ENCODE data around the gene RBMS3.
"Not testable (repeated sequence)": the region's sequence is repeated elsewhere in the genome, so short reads cannot be mapped to it uniquely, and the experiment has no call there.

The RBMS3 gene

GRCh38 chr3:29318251-29318650 lies 37.4 kb downstream of the RBMS3 start:
- TF ChIP-seq, protein P1, sequence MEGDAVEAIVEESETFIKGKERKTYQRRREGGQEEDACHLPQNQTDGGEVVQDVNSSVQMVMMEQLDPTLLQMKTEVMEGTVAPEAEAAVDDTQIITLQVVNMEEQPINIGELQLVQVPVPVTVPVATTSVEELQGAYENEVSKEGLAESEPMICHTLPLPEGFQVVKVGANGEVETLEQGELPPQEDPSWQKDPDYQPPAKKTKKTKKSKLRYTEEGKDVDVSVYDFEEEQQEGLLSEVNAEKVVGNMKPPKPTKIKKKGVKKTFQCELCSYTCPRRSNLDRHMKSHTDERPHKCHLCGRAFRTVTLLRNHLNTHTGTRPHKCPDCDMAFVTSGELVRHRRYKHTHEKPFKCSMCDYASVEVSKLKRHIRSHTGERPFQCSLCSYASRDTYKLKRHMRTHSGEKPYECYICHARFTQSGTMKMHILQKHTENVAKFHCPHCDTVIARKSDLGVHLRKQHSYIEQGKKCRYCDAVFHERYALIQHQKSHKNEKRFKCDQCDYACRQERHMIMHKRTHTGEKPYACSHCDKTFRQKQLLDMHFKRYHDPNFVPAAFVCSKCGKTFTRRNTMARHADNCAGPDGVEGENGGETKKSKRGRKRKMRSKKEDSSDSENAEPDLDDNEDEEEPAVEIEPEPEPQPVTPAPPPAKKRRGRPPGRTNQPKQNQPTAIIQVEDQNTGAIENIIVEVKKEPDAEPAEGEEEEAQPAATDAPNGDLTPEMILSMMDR (IDR thresholded peaks at IDR 0.05; ENCODE audit: borderline replicate concordance, insufficient read depth, low read depth, low read length) = no peak
- H3K4me3 ChIP-seq (ENCODE audit: low read depth, low read length) = no peak overlapping the region

DNA sequence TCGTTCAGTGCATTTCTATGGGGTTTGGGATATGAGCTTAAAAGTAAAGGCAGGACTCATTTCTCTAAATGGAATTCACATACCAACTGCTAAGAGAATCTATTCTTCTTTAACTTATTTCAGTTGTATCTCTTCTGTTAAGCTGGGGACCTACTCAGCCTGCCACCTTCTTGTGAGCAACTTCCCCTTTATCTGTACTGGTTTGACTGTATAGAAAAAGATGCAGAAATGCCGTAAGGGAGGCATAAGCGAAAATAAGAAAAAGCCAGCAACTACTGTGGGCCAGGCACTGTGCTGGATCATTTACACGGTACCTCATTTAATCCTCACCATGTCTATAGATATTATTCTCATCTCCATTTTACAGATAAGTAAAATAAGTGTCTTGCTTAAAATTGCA lies 38.4 kb downstream of the RBMS3 start:
- TF ChIP-seq, protein P1 (IDR thresholded peaks at IDR 0.05; ENCODE audit: borderline replicate concordance, insufficient read depth, low read depth, low read length) = no peak
- H3K4me3 ChIP-seq (ENCODE audit: low read depth, low read length) = no peak overlapping the region

GRCh38 chr3:29319798-29320197 lies 38.9 kb downstream of the RBMS3 start:
- TF ChIP-seq, protein P1 (IDR thresholded peaks at IDR 0.05; ENCODE audit: borderline replicate concordance, insufficient read depth, low read depth, low read length) = no peak
- no peak overlapping the region for H3K4me3 ChIP-seq (ENCODE audit: low read depth, low read length)

- no peak overlapping the region for H3K4me3 ChIP-seq (ENCODE audit: low read depth, low read length)
- TF ChIP-seq, protein P1 (IDR thresholded peaks at IDR 0.05; ENCODE audit: borderline replicate concordance, insufficient read depth, low read depth, low read length) = no peak
Observed at GRCh38 chr3:29322586-29322985, 41.7 kb downstream of the RBMS3 start.

DNA sequence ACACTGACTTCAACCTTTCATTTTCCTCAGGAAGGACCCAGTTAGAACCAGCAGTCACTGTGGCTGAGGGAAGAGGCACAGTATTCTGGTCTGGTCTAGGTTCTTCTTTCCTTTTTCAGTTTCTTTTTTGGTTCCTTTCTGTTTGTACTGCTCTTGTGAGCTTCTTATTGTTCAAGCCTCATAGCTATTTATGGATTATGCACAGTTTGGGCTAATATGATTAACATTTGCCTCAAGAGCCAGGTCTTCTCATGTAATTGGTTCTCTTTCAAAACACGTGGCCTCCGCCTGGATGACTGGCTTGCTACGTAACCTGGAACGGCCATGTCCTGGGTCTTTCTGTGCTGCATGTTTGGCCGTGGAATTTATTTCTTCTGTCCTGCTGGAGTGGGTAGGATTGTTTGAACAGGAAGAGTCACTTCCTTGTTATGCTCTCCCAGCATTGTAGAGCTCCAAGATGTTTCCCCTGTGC lies 43.3 kb downstream of the RBMS3 start:
- H3K4me3 ChIP-seq (ENCODE audit: low read depth, low read length) = peak overlapping the region; percentile 0
- TF ChIP-seq, protein P1 (IDR thresholded peaks at IDR 0.05; ENCODE audit: borderline replicate concordance, insufficient read depth, low read depth, low read length) = no peak

DNA sequence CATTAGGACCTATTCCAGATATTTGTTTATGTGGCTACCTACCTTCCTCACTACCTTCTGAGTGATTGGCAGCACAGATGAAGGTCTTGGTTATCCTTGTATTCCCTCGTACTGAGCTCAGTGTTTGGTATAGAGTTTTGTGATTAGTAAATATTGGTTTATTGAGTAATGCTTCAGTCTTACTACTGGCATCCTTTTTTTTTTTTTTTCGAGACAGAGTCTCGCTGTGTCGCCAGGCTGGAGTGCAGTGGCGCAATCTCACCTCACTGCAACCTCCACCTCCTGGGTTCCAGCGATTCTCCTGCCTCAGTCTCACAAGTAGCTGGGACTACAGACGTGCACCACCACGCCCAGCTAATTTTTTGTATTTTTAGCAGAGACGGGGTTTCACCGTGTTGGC lies 45.7 kb downstream of the RBMS3 start:
- not testable (repeated sequence) for H3K4me3 ChIP-seq (ENCODE audit: low read depth, low read length)

DNA sequence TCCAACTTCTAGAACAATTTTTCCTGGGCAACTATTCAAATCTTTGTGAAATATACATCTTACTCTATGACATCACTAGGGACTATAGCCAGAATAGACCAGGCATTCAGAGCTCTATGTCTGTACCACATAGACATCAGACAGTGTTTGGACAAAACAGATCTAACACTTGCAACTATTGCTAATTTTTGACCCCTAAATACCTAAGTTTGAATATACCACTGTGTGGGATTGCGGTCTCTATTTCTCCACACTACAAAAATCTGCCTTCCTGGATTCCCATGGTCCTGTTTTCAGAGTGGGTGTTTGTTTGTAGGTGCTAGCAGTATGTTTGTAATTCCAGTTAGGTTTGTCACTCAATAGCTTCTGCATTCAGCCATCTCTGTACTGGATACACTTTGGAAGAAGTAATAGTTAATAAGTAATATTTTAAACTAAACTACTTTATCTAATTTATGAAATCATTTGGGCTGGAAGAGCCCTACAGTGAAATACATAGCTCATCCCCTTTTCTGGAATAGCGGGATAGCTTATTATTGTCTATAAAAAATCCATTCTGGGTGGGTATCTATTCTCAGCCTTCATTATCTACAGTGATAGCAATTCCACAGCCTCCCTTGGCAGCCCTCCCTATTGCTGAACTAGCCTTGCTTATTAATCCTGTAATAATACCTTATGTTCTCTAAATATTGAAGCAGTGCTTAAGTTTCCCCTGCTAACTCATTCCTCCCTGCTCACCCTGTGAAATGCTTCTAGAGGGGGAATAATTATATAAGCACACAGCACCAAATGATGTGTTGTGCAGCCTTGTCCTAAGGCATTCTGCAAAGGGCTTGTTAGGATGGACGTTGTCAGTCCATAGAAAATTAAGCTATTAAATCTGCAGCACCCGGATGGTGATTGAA lies 49.4 kb downstream of the RBMS3 start:
- TF ChIP-seq, protein P1 (IDR thresholded peaks at IDR 0.05; ENCODE audit: borderline replicate concordance, insufficient read depth, low read depth, low read length) = no peak
- H3K4me3 ChIP-seq (ENCODE audit: low read depth, low read length) = no peak overlapping the region

Data from GM12875 (cell line).